Measurements from ENCODE around the gene CUEDC1.
A peak's percentile ranks its signal among the peaks of the same experiment; 100 is the strongest.

CUEDC1 gene, protein sequence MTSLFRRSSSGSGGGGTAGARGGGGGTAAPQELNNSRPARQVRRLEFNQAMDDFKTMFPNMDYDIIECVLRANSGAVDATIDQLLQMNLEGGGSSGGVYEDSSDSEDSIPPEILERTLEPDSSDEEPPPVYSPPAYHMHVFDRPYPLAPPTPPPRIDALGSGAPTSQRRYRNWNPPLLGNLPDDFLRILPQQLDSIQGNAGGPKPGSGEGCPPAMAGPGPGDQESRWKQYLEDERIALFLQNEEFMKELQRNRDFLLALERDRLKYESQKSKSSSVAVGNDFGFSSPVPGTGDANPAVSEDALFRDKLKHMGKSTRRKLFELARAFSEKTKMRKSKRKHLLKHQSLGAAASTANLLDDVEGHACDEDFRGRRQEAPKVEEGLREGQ

DNA sequence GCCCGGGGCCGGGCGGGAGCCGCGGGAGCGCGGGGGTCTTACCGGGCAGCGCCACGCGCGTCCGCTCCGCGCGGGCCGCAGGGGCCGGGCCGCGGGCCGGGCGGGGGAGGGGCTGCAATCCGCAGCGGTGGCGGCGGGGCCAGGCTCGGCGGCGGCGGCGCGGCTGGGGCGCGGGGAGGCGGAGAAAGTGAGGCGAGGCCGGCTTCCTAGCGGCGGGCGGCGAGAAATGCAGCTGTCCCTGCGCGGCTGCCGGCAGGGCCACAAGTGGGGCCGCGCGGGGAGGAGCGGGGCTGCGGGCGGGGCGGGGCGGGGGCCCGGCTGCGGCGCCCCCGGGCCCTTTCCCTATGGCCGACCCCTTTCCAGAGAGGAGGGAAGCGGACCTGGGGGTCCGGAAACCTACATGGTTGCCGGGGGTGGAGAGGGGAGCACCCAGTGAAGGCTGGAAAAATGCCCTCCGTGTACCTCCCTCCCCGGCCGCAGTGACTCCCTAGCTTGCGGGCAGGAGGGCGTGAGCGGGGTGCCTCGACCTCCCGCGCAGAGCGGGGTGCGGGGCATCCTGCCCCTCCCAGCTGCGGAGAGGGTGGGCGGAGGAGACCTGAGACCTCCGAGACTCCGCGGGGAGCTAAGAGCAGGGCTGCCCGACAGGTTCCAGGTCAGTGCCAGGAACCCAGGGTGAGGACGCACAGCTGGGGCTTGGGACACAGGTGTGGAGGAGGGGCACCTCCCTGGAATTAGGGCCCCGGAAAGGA is at the start of gene CUEDC1:
Gene CUEDC1, minus strand, starts transcription at position 230 of the 749 bp plus-strand sequence. CDS start 69,848 bp downstream, outside the sequence.
- peak; percentile 10 for DNase-seq

DNA sequence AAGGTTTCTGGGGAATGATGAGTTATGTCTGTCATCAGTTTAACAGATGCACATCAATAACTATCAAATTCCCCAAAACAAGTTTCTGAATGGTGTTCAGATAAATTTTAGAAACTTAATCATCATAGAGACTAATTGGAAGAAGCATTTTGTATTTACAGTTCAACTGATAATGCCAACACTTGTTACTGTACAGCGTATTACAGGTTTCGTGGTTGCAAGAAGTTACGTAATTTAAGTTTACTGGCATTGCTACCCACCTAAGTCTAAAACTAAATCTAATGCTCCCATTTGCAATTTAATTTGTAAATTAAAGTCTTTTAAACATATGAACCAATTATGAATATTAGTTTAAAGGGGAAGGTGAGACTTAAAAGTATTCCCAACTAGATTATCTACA is 48.8 kb upstream of the CUEDC1 start:
- no peak for DNase-seq

- no peak for DNase-seq
Measured at GRCh38 chr17:58002973-58003372, 47.8 kb upstream of the CUEDC1 start.

DNA sequence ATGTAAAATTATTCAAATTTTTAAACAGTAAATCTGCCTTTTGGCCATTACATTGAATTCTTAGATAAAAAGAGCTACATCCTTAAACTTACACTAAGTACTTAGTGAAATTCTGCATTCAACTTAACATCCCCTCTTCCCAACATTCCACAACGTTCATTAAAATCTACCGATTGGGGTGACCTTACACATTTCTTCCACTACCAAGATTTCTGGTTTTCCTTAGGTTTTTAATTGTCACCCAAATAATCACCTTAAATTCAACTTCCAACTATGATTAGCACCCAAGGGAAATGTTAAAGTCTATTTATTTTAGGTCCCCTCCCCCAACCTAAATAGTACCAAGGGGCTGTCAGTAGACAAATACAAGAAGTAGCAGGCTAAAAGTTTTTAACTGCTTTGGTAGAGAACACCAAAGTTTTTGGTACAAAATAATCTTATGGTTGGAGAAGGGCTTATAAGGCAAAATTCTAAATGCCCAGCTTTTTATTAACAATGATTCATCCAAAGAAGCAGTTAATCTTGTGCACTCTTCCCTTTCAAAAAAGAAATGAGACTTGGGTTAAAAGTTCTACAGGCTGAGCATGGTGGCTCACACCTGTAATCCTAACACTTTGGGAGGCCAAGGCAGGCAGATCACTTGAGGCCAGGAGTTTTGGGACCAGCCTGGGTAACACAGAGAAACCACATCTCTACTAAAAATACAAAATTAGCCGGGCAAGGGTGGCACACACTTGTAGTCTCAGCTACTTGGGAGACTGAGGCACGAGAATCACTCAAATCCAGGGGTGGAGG is 47.1 kb upstream of the CUEDC1 start:
- DNase-seq = no peak

DNA sequence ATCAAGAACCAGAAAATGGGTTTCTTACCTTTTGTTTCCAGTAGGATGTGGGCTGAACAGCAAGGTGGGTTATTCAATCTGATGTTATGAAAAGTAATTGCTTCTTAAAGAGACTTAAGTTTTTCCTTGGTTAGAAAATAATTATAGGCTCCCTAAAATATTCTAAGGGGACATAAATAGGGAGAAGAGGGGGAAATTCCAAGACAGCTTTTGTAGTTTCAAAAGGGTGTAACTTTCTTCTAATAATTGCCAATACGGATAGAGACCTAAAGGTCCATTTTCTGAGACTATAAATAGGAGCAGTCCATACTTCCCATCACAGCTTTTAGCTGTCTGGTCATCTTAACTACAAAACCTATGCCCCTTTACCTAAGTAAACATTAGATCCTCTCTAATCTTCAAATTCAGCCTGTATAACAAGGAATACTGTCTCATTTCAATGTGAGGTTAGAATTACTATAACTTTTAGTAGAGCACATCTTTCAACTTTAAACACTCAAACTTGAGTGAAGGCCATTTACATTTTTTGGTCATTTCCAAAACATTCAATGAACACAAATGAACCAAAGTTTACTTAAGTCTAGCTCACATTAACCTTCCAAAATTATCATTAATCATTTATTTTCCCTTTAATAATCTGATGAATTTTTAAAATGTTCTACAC is 46.4 kb upstream of the CUEDC1 start:
- no peak for DNase-seq

DNA sequence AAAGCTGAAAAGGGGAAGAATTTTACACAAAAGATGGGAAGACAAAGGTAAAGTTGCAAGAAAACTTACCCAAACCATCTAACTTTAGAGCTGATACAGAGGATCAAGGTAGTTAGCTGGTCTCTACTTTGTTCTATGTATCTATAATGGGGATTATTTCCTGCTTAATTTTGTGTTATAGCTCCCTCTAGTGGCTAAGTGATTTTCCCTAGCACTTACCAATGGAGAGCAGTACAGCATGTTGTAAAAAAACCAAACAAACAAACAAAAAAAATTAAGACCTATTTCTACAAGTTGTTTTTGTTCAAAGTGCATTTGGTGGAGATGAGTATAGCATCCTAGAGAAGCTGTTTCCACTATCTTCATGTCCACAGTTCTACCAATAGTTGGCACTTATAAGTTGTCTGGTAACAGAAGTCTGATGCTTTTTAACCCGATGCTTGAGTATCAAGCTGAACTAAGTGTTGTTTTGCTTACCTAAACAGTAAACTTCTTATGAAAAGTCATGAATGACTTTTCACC is 44.3 kb upstream of the CUEDC1 start:
- DNase-seq = peak; percentile 81

GRCh38 chr17:57999010-57999495 is 43.8 kb upstream of the CUEDC1 start:
- DNase-seq = no peak

DNA sequence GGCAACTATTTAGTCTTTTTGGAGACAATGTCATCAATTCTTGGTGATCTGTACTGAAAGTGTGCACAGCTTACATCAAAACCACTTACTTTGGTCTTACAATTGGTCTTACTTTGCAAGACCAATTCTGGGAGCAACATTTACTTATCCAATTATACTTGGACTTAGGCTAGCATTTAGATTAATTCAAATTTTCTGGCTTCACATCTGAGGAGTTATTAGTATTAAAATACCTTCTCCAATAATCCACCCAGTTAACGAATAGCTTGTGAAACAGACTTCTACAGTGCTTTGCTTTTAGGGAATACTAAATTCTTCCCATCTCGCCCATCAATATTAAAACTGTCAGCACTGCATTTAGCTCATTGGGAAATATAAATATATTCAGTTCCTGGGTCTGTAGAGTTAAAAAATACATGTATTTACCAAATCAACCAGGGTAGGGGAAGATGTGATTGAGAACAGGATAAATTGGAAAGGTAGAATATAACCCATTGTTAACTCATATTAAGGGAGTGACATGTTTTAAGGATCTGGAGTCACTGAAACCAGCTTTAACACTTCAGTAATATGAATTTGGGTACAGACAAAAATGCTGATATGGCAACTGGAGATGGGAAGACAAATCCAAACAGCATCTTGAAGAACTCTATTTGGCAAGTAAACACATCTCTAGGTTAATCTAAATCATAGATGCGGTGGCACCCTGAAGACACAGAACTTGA is 42.0 kb upstream of the CUEDC1 start:
- DNase-seq = no peak

DNA sequence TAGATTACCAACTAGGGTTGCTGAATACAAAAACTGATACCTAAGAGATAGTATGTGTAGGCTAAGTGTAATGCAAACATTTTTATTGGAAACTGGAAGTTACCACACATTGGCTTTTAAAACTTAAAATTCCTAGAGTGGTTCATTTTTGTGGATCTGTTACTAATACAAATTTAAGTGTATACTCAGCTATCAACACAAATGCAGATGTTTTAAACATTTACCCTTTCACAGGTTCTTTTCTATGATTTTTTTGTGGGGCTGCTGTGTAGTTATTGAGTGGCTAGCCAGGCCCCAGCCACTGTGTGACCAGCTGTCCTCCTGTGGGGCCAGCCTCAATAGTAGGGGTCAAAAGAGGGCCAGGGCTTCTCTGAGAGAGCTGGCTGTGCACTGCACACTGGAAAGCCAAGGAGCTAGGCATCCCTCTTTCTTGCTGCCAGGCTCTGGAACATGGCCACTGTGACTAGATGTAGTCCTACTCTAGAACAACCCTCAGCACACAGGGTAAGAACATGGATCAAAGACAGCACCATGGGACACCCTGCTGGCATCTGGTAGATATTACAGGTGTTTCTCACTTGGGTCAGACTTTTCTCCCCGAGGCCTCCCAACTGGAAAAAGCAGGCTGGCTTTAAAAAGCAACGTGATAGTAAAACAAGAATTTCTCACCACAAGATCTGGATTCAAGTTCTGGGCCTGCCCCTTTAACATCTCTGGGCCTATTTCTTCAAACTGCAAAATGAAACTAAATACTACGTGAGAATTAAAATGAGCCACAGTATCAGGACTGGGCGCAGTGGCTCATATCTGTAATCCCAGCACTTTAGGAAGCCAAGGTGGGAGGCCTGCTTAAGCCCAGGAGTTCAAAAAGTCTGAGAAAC is 40.1 kb upstream of the CUEDC1 start:
- peak; percentile 90 for DNase-seq

- DNase-seq = no peak
Measured at GRCh38 chr17:57994436-57994835, 39.2 kb upstream of the CUEDC1 start.

- DNase-seq = peak; percentile 40
Measured at GRCh38 chr17:57993471-57994365, 38.5 kb upstream of the CUEDC1 start.

DNA sequence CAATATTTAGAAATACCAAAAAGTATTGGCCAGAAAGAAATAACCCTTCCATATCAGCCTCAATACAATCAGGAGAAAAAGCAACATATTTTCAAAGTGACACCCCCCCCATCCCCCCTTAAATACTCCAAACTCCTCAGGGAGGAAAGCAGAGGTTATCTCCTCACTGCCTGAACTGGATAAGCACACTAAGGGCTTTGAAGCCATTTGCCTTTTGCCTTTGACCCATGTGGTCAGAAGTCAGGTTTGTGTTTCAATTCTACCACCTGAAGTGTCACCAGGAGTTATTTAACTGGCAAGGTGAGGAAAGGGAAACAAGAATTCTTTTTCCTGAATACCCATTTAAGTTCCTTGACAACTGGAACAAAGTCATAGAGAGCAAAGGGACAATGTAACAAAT is 36.3 kb upstream of the CUEDC1 start:
- DNase-seq = no peak

GRCh38 chr17:57990037-57990436 is 34.8 kb upstream of the CUEDC1 start:
- no peak for DNase-seq

- no peak for DNase-seq
Measured at GRCh38 chr17:57988301-57989250, 33.4 kb upstream of the CUEDC1 start.

DNA sequence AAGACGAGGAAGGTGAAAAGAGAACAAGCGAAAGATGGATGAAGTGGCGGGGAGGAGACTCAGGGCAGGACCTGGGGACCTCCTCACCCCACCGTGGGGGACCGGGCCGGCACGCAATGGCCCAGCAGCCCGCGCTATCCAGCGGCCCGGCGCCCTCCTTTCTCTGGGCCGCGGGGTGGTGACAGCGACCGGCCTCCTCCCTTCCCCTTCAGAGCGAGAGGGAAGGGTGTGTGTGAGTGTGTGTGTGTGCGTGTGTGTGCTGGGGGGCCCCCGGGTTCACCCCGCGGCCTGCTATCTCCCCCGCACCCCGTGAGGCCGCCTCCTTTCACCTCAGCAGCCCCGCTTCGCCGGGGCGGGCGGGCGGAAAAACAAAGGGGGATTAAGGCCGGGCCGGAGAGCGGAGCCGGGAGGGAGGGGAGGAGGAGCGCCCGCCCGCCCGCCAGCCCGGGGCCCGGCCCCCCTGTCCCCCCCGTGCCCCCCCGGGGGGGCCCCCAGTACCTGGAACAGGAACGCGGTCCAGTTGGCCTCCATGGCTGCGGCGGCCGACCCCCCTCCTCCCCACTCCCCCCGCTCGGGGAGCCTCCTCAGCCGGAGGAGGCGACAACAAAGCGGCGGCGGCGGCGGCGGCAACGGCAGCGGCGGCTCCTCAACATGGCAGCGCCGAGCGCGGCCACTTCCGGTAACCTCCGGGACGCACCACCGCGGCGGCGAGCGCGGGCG is 32.5 kb upstream of the CUEDC1 start, which contains the start of gene VEZF1:
Gene VEZF1, minus strand, starts transcription at position 674 of the 720 bp plus-strand sequence. Its CDS starts 143 bp downstream, at position 531.
- DNase-seq = no peak

DNA sequence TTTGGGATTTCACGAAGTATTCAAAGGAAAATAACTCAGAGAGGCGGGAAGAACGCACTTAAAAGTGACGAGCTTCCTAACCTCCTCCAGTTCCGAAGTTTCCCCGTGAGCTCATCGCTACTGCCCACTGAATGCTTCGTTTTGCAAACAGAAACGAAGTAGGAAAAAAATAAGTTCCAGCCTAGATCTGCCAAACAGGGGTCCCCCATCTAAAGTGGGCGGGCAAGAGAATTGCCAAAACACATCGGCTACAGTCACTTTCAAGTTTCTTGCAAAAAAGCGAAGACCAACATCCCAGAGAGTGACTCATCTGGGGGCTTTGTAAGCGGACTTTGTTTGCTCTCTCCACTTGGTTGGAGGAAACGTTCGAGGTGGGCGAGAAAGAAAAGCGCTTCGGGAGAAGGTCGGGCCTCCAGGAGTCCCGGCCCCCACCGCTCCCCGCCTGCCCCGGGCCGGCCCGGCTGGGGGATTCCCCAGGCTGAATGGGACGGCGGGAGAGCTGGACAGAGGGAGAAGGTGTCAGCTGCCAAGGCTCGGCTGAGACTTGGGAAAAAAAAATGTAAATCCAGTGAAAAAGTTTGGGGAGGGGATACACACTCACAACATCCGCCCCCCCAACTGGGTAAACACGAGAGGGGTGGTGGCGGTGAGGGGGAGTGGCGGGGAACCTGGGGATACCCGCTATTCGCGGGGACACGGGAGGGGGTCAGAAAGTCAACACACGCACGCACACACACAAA is 31.8 kb upstream of the CUEDC1 start:
- no peak for DNase-seq

GRCh38 chr17:57985675-57985974 is 30.4 kb upstream of the CUEDC1 start:
- DNase-seq = no peak

Data from NCI-H1694 (cell line).